Tibial nerve (tissue), 3 donors: ENCODE results near the gene CDH4.

Experiments used
- CTCF ChIP-seq, 5 experiments: fragments of 200-600 bp in 3 of 5; fragments of 450-650 bp in 2 of 5; sonication (generic) in 3 of 5; IDR thresholded peaks; one replicate each; pipeline ENCODE4 v1.5.1; 2016 to 2019; ENCODE audit warnings: antibody characterized with exemption in 5 of 5, mild to moderate bottlenecking in 3 of 5, moderate library complexity in 2 of 5
- POLR2A ChIP-seq, 2 donors: fragments of 450-650 bp; IDR thresholded peaks; one replicate each; pipeline ENCODE4 v1.6.1; 2017; ENCODE audit warnings: antibody characterized with exemption in 2 of 2, mild to moderate bottlenecking in 2 of 2, moderate library complexity in 2 of 2

- TF ChIP-seq POLR2A (IDR thresholded peaks at IDR 0.05) (no peak), CTCF (IDR thresholded peaks at IDR 0.05) (no peak)
These were observed 235.4 kb downstream of the CDH4 start for GRCh38 chr20:61487346-61487996.
